Sigmoid colon (tissue), 7 donors: ENCODE data around the gene ITGA1. TPM values are rescaled to one million over a fixed set of nuclear protein-coding genes. Genes with fewer than 3 reads are reported as not detected.
"Not testable (repeated sequence)": the region's sequence is repeated elsewhere in the genome, so short reads cannot be mapped to it uniquely, and the experiment has no call there.

Experiments used
- DNase-seq: peaks from one replicate; pipeline ENCODE4 v3.0.0-alpha.2; 2019
- H3K27ac ChIP-seq, 4 donors: fragments of 200-600 bp; sonication (generic); one replicate each; pipeline ENCODE4 v1.5.1; 2016 to 2019; ENCODE audit warnings: mild to moderate bottlenecking in 1 of 4
- H3K27me3 ChIP-seq, 3 donors: fragments of 200-600 bp; sonication (generic); one replicate each; pipeline ENCODE4 v1.5.1; 2019; ENCODE audit warnings: mild to moderate bottlenecking in 1 of 3
- H3K36me3 ChIP-seq, 4 donors: fragments of 200-600 bp; sonication (generic); one replicate each; pipeline ENCODE4 v1.5.1; 2016 to 2019
- H3K4me1 ChIP-seq, 4 donors: fragments of 200-600 bp; sonication (generic); one replicate each; pipeline ENCODE4 v1.5.1; 2017 to 2019
- H3K4me3 ChIP-seq, 4 donors: fragments of 200-600 bp; sonication (generic); one replicate each; pipeline ENCODE4 v1.5.1; 2017 to 2019; ENCODE audit warnings: mild to moderate bottlenecking in 2 of 4, moderate library complexity in 1 of 4
- H3K9me3 ChIP-seq, 4 donors: fragments of 200-600 bp in 3 of 4; sonication (generic) in 3 of 4; one replicate each; pipeline versions ENCODE4 v1.5.1 to v1.6.1; 2013 to 2019
- EP300 ChIP-seq, 4 donors: sonication (generic); formaldehyde crosslinking; IDR thresholded peaks; one replicate each; pipeline ENCODE4 v1.6.1; 2017; ENCODE audit warnings: antibody characterized with exemption in 4 of 4
- POLR2A ChIP-seq, 2 donors: fragments of 450-650 bp; IDR thresholded peaks; one replicate each; pipeline ENCODE4 v1.6.1; 2016; ENCODE audit warnings: antibody characterized with exemption in 2 of 2, mild to moderate bottlenecking in 2 of 2, moderate library complexity in 2 of 2
- POLR2AphosphoS5 ChIP-seq, 4 donors: sonication (generic); formaldehyde crosslinking; IDR thresholded peaks; one replicate each; pipeline ENCODE4 v1.6.1; 2017; ENCODE audit warnings: antibody characterized with exemption in 4 of 4
- WGBS, 2 donors: extraction: QIAGEN DNeasy Blood & Tissue Kit; methylation state at CpG; one replicate each; pipeline ENCODE4 v1.1.7; 2013; 5-methylcytosine and 5-hydroxymethylcytosine counted together
- intact Hi-C: fragments of 100-400 bp; cut with DNase I; formaldehyde crosslinking; loops from one replicate; pipeline ENCODE4 v1.15.1; 2023
- polyA plus RNA-seq, 3 donors: library from polyadenylated mRNA; stranded (reverse); fragments of 200-250 nt; gene quantifications; one replicate each; pipeline ENCODE4 v1.2.3, GENCODE V29; 2013
- total RNA-seq, 4 donors: library from RNA; depleted of rRNA; stranded (reverse); fragments of >200 nt; gene quantifications; one replicate each; pipeline ENCODE4 v1.1.0, GENCODE V29; 2016
- TF ChIP-seq, protein P1 (sequence below), 4 experiments: fragments of 450-650 bp in 3 of 4; fragments of 200-600 bp in 1 of 4; IDR thresholded peaks; one replicate each; pipeline ENCODE4 v1.5.1; 2016 to 2019; ENCODE audit warnings: antibody characterized with exemption in 4 of 4, mild to moderate bottlenecking in 3 of 4, moderate library complexity in 2 of 4
- donor health status: healthy with polysubstance abuse.
- donor health status: Bipolar disorder and iron deficiency.
- donor health status: healthy.

ITGA1 gene
- total and polyA plus RNA-seq, 7 donors: 1.8 to 511 (median 162) TPM

GRCh38 chr5:52861368-52861767 is 73.7 kb downstream of the ITGA1 start:
- Histone ChIP-seq H3K36me3 (peaks cover 0 to 37% (median 4%) of the 10 kb centered on the region in 4 donors), H3K9me3 (no peaks in the 10 kb centered on the region), H3K27ac (peak overlapping the region in 3 of 4 donors; percentile 35 to 79 (median 63)), H3K4me3 (no peak overlapping the region), H3K27me3 (no peaks in the 10 kb centered on the region), H3K4me1 (peaks cover 0 to 69% (median 50%) of the 10 kb centered on the region in 4 donors)
- no peak for TF ChIP-seq EP300 (IDR thresholded peaks at IDR 0.05)
- TF ChIP-seq, protein P1, sequence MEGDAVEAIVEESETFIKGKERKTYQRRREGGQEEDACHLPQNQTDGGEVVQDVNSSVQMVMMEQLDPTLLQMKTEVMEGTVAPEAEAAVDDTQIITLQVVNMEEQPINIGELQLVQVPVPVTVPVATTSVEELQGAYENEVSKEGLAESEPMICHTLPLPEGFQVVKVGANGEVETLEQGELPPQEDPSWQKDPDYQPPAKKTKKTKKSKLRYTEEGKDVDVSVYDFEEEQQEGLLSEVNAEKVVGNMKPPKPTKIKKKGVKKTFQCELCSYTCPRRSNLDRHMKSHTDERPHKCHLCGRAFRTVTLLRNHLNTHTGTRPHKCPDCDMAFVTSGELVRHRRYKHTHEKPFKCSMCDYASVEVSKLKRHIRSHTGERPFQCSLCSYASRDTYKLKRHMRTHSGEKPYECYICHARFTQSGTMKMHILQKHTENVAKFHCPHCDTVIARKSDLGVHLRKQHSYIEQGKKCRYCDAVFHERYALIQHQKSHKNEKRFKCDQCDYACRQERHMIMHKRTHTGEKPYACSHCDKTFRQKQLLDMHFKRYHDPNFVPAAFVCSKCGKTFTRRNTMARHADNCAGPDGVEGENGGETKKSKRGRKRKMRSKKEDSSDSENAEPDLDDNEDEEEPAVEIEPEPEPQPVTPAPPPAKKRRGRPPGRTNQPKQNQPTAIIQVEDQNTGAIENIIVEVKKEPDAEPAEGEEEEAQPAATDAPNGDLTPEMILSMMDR (IDR thresholded peaks at IDR 0.05): no peak
- TF ChIP-seq POLR2A (IDR thresholded peaks at IDR 0.05): no peak
- intact Hi-C loops: loop anchor here (5.0 kb wide), 1 partner anchor 74 kb away; the partner anchor contains the start of genes ITGA1 and PELO
- WGBS, 2 donors: 91 to 93% methylated on average over 5 of the region's 5 CpGs
- DNase-seq: no peak

DNA sequence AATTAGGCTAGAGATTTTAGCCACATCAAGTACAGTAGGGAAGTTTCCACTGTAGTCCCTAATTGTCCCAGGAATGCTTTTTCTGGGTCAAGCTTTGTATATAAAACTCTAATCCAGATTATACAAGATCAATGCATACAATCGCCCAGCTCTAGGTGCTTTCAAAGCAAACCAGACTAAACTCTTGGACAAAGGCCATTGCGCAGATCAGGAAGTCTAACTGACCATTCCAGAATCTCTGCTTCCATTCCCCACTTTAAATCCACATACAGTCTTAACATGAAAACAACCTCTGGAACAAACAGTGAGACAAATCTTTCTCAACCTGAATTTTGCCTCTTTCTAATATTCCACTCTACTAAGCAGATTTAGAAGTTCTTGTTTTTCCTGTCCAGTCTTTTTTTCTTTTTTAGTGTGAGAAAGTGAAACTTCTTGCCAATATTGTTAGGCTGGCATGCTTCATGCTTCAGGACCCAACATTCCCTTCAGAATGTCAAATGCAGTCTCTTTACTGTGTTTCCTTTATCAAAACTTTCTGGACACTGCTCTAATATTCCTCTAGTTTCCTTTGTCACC is 76.1 kb downstream of the ITGA1 start:
- no peaks in the 10 kb centered on the region for H3K27me3 ChIP-seq
- TF ChIP-seq POLR2AphosphoS5 (IDR thresholded peaks at IDR 0.05) (no peak), POLR2A (IDR thresholded peaks at IDR 0.05) (no peak), EP300 (IDR thresholded peaks at IDR 0.05) (no peak)
- TF ChIP-seq, protein P1 (IDR thresholded peaks at IDR 0.05): no peak
- intact Hi-C loops: loop anchor here (5.0 kb wide), 1 partner anchor 77 kb away; the partner anchor contains the start of genes ITGA1 and PELO
- H3K36me3 ChIP-seq: peaks cover 0 to 56% (median 5%) of the 10 kb centered on the region in 4 donors
- 67 to 73% methylated on average over 2 of the region's 2 CpGs for WGBS, 2 donors
- no peak overlapping the region for H3K4me3 ChIP-seq
- no peak for DNase-seq
- H3K27ac ChIP-seq: peak overlapping the region; percentile 54 to 78 (median 72)
- peaks cover 0 to 76% (median 49%) of the 10 kb centered on the region in 4 donors for H3K4me1 ChIP-seq
- no peaks in the 10 kb centered on the region for H3K9me3 ChIP-seq

DNA sequence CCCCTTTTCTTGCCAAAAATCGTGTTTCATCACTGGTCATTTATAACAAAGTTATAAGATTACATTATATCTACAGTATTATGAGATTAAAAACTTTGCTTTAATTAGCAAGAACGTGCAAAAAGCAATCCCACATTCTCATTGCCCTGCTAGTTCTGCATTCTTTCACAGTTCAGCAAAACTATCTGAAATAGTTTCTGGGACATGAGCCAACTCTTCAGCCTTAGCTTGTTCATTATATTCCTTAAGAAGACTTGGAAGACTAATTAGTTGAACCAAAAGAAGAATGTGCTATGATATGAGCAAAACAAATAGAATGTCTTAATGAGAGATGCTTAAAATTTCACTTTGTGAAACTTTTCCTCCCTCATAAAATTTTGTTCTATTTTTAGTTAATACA is 76.7 kb downstream of the ITGA1 start:
- intact Hi-C loops: loop anchor here (5.0 kb wide), 1 partner anchor 77 kb away; the partner anchor contains the start of genes ITGA1 and PELO
- Histone ChIP-seq H3K36me3 (peaks cover 0 to 61% (median 5%) of the 10 kb centered on the region in 4 donors), H3K9me3 (no peaks in the 10 kb centered on the region), H3K4me1 (peaks cover 0 to 75% (median 44%) of the 10 kb centered on the region in 4 donors), H3K27me3 (no peaks in the 10 kb centered on the region), H3K4me3 (no peak overlapping the region), H3K27ac (peak overlapping the region; percentile 54 to 78 (median 72))
- TF ChIP-seq, protein P1 (IDR thresholded peaks at IDR 0.05): no peak
- TF ChIP-seq POLR2AphosphoS5 (IDR thresholded peaks at IDR 0.05): peak in 1 of 4 donors; percentile 10
- DNase-seq: no peak
- WGBS, 2 donors: 43 to 64% methylated on average over 2 of the region's 2 CpGs

- TF ChIP-seq EP300 (IDR thresholded peaks at IDR 0.05) (peak in 2 of 4 donors; percentile 29 to 60), POLR2AphosphoS5 (IDR thresholded peaks at IDR 0.05) (no peak)
- Histone ChIP-seq H3K9me3 (no peaks in the 10 kb centered on the region), H3K36me3 (peaks cover 0 to 66% (median 5%) of the 10 kb centered on the region in 4 donors), H3K4me3 (no peak overlapping the region), H3K27me3 (no peaks in the 10 kb centered on the region), H3K4me1 (peaks cover 0 to 73% (median 40%) of the 10 kb centered on the region in 4 donors), H3K27ac (peak overlapping the region; percentile 54 to 78 (median 72))
- DNase-seq: no peak
- intact Hi-C loops: loop anchor here (5.0 kb wide), 1 partner anchor 78 kb away; the partner anchor contains the start of genes ITGA1 and PELO
- 80 to 87% methylated on average over 3 of the region's 3 CpGs for WGBS, 2 donors
Observed at GRCh38 chr5:52864884-52865283, 77.2 kb downstream of the ITGA1 start.

DNA sequence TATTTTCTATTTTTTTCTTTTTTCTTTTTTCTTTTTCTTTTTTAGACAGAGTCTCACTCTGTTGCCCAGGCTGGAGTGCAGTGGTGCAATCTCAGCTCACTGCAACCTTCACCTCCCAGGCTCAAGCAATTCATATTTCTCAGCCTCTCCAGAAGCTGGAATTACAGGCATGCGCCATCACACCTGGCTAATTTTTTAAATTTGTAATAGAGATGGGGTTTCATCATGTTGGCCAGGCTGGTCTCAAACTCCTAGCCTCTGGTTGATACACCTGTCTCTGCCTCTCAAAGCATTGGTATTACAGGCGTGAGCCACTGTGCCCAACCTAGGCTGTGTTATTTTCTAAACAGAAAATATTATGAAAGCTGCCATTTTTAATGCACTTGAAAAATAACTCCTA is 78.3 kb downstream of the ITGA1 start:
- H3K4me1 ChIP-seq: peaks cover 0 to 72% (median 39%) of the 10 kb centered on the region in 4 donors
- intact Hi-C loops: not testable (repeated sequence)
- WGBS, 2 donors: 91 to 97% methylated on average over 2 of the region's 2 CpGs

More for the DNA sequence above, 78.3 kb downstream of the ITGA1 start:
- not testable (repeated sequence) for H3K27me3 ChIP-seq, DNase-seq, H3K4me3 ChIP-seq, H3K9me3 ChIP-seq
- H3K36me3 ChIP-seq: peaks cover 0 to 69% (median 5%) of the 10 kb centered on the region in 4 donors
- peak overlapping the region in 3 of 4 donors; percentile 70 to 78 (median 74) for H3K27ac ChIP-seq
